Activated naive CD8-positive, alpha-beta T cell treated with anti-CD3 and anti-CD28 coated beads, Interleukin-2, amount 50 U/mL, for 16 hours (primary cell): ENCODE measurements around the gene KIAA0040.
"Not testable (repeated sequence)": the region's sequence is repeated elsewhere in the genome, so short reads cannot be mapped to it uniquely, and the experiment has no call there.

ENCODE experiments used
- DNase-seq: peaks from one replicate; pipeline ENCODE4 v3.0.0-alpha.2; 2020; ENCODE audit warnings: low read depth, low spot score

Gene KIAA0040

DNA sequence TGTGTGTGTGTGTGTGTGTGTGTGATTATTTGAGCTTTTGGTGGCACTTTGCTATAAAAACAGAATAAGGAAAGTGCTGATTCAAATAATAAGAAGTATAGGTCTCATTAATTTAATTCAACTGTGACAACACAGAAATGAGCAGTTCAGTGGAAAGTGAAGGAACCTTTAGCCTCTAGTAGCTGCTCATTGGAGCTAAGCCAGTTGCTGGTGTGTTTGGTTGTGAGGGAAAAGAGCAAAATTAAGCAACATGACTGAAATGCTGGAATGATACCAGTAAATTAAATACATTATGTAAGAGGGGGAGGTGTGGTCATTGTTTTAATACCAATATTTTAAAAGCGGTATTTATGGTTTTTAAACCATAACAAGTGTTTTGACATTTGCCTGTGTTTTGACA lies 55.2 kb downstream of the KIAA0040 start:
- DNase-seq: no peak

GRCh38 chr1:175136246-175136645 lies 56.3 kb downstream of the KIAA0040 start:
- DNase-seq: no peak

DNA sequence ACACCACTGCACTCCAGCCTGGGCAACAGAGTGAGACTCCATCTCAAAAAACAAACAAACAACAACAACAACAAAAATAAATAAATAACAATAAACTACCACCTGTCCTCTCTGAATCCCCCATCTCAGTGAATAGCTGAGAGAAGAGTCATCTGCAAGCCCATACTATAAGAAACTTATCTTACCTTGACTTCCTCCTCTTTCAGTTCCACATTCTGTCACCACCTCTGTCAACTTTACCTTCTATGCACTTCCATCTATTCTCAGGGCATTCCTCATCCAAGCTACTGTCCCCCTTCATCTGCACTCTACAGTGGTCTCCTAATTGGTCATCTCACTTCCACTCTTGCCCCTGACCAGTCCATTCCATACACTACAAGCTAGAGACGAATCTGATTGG lies 58.1 kb downstream of the KIAA0040 start:
- no peak for DNase-seq

GRCh38 chr1:175133673-175134435 lies 58.7 kb downstream of the KIAA0040 start:
- DNase-seq: no peak

DNA sequence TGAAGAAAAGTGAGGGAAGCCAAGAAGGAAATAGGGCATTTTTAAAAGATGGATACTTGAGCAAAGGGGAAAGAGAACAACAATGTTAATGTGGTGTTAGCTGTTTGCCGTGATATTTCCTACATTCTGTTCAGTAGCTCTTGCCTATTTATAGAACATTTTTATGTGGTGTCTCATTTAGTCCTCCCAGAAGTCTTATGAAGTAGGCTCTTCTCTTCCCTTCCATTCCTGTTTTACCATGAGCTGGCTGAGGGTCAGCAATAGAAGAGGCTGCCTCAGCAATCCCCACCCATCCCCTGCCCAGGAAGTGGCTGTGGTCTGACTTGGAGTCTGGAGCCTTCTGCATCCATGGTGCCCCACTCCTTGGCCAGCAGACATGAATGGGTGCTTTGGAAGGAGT lies 60.1 kb downstream of the KIAA0040 start:
- no peak for DNase-seq

GRCh38 chr1:175131095-175131494 lies 61.5 kb downstream of the KIAA0040 start:
- no peak for DNase-seq

- no peak for DNase-seq
Measured at GRCh38 chr1:175130649-175131045, 61.9 kb downstream of the KIAA0040 start.

DNA sequence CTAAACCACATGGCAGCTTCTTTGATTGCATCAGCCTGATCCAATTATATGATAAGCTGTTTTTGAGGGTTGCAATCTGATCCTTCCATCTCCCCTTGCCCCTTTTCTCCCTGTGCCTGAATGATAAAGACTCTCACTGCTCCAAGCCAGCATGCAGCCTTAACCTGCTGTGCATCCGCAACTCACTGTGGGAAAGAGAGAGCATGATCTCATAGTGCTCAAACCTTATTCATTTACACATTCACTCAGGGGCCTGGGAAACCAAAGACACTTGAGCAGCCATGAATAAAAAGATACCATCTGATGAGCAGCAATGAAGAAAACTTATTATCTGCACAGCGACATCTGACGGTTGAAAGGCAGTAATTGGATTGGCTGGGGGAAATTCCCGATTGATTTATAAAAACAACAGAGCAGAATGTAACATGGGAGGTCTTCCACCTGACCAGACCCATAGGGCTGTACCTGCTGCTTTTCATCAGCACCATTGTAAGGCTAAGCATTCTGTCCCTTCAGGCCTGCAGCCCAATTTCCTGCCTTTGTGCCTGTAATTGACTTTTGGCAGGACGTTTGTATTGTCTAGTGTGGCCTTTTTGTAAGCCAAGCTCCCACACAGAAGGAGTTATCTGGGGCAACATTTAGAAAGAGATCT lies 62.5 kb downstream of the KIAA0040 start:
- DNase-seq: no peak

DNA sequence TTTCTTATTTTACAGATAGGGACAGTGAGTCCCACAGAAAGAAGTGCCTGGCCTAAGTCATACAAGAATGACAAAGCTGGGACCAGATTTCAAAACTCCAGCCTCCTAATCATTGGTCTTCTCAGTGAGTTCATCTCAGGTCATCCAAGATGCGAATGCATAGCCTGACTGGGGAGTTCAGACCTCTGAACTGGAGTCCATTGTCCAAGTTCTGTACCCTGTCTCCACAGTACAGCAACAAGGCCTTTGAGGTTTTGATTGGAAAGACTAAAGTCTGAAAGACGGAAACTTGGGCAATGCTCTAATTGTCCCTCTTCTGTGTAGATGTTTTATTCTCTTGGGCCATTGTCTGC lies 63.0 kb downstream of the KIAA0040 start:
- no peak for DNase-seq

DNA sequence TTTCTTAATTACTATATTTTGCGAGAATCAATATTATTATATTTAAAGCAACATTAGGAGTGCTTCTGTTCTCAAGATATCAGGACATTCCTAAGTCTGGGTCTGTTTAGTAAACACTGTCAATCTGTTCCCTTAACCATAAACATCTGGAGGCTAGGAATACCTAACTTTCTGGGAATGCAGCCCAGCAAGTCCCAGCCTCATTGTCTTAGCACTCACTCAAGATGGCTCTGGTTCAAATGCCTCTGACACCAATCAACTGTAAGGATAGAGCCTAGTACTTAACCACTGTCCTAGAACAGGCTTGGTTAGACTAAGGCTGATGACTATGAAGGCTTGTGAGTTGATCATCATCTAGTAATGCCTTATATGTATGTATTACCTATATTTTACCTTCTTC lies 63.4 kb downstream of the KIAA0040 start:
- DNase-seq: no peak

DNA sequence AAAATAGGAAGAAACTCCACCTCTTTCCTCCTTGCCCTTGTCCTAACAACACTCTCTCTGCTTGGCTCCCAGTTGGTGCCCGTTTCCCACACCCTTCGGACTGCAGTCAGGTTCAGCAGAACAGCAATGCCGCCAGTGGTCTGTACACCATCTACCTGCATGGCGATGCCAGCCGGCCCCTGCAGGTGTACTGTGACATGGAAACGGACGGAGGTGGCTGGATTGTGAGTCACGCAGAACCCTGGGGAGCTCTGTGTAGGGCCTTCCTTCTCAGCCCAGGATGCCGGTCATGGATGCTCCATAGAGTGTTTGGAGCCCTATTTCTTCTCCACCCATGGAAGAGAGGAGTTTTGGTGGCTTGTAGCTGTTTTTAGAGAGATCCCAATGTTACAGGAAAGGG lies 64.1 kb downstream of the KIAA0040 start:
- DNase-seq: no peak

DNA sequence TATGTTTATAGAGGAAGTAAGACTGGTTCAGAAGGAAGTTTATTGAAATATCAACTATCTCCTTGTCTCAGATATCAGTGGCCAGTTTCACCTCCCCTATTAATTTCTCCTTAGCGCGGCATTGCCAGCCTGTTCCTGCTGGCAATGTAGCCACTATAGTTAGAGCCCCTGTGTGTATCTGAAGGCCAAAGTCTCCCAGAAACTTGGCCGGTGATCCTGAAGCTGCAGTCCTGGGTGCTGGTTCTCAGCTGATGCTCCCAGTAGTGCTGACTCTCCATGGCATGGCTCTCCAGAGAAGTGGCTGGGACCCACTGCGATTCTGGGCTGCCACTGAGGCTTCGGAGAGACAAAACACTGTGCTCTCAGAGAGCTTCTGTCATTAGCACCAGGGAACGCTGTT lies 65.0 kb downstream of the KIAA0040 start:
- no peak for DNase-seq

DNA sequence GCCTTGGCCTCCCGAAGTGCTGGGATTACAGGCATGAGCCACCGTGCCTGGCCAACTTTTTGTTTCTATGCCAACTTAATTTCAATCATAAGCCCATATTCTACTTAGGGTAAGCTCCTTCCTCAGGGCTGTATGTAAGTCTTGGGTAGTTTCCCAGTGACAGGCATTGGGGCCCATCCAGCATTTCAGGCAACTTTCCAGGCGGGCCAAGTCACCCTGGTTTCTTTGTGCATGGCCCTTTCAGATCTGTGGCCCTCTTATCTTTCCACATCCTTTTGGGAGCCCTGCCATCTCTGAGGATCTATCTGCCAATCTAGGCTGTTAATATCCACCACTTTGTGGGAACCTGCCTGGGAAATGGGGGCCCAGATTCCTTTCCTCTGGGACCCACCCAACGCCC lies 66.2 kb downstream of the KIAA0040 start:
- no peak for DNase-seq

GRCh38 chr1:175124861-175125260 lies 67.7 kb downstream of the KIAA0040 start:
- no peak for DNase-seq

DNA sequence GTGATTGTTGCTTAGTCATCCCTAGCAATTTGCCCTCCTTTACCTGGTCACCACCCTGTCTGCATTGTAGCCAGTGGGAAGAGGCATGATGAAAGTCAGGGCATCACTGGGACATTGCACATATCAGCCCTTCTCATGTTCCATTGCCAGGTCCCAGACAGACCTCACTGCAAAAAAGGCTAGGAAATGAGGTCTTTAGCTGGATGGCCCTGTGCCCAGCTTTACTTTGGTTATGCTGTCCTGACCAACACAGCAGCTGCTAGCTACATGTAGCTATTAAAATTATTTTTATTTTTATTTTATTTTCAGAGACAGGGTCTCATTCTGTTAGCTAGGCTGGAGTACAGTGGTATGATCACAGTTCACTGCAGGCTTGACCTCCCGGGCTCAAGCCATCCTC lies 72.1 kb downstream of the KIAA0040 start:
- DNase-seq: no peak

GRCh38 chr1:175118375-175119367 lies 73.9 kb downstream of the KIAA0040 start:
- DNase-seq: no peak

DNA sequence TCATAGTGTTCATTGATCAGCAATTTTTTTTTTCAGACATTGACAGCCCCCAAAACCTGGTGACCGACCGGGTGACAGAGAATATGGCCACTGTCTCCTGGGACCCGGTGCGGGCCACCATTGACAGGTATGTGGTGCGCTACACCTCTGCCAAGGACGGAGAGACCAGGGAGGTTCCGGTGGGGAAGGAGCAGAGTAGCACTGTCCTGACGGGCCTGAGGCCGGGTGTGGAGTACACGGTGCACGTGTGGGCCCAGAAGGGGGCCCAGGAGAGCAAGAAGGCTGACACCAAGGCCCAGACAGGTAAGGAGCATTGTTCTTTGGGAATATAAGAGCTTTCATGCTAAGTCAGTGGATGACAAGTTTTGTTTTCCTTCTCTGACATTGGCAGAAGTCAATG lies 75.7 kb downstream of the KIAA0040 start:
- DNase-seq: no peak

- no peak for DNase-seq
Measured at GRCh38 chr1:175116210-175116798, 76.3 kb downstream of the KIAA0040 start.

DNA sequence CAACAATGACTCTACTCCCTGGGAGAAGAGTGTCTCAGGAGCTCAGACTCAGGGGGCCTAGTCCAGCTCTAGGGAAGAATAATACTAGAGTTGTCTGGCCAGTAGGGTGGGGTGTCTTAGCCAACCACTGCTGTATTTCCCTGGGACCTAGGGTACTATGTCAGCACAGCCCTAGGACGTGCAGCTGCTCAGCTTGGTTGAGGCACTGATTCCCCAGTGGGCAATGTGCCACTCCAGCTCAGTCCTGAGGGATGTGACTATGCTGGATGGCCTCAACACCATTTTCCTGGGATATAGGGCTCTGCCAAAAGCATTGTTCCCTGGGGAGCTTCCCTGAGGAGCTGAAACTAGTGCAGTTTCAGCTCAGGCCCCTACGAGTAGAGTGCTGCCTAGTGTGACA lies 77.6 kb downstream of the KIAA0040 start:
- DNase-seq: no peak

GRCh38 chr1:175108331-175108820 lies 84.2 kb downstream of the KIAA0040 start:
- not testable (repeated sequence) for DNase-seq
